MCF 10A (cell line): ENCODE measurements around the gene P2RX6. TPM values are rescaled to one million over a fixed set of nuclear protein-coding genes. Genes with fewer than 3 reads are reported as not detected.

Experiments used
- BruUV-seq: library from RNA; stranded (reverse); fragments of 400-500 nt; replicated peaks from 2 replicates; lab custom pipeline; 2021; lab: Mats Ljungman, UMichigan
- CTCF ChIA-PET: fragments of 300-600 bp; sonication (Branson Sonifier 250); formaldehyde crosslinking; extraction: SDS; loops from one replicate; lab custom pipeline; 2021; ENCODE audit warnings: antibody characterized with exemption, inconsistent platforms; lab: Yijun Ruan, JAX
- POLR2A ChIA-PET: fragments of 300-600, 350-650 bp; sonication (Branson Sonifier 250); formaldehyde crosslinking; extraction: SDS; loops from one replicate; lab custom pipeline; 2020; ENCODE audit warnings: antibody characterized with exemption, inconsistent platforms; lab: Yijun Ruan, JAX
- DNase-seq: peaks from one replicate; pipeline ENCODE4 v3.0.0-alpha.2; 2018; ENCODE audit not compliant: unreplicated experiment
- H3K27ac Mint-ChIP-seq: one replicate; pipeline ENCODE4 v1.8.0; 2022; ENCODE audit warnings: mild to moderate bottlenecking, low read depth, mixed read lengths; ENCODE audit not compliant: unreplicated experiment
- H3K27me3 Mint-ChIP-seq: one replicate; pipeline ENCODE4 v1.8.0; 2022; ENCODE audit warnings: mixed read lengths; ENCODE audit not compliant: insufficient read depth, unreplicated experiment
- H3K36me3 Mint-ChIP-seq: one replicate; pipeline ENCODE4 v1.8.0; 2022; ENCODE audit warnings: mild to moderate bottlenecking, moderate library complexity, mixed read lengths; ENCODE audit not compliant: insufficient read depth, unreplicated experiment
- H3K4me1 Mint-ChIP-seq: one replicate; pipeline ENCODE4 v1.8.0; 2022; ENCODE audit warnings: mixed read lengths; ENCODE audit not compliant: insufficient read depth, unreplicated experiment
- H3K4me3 Mint-ChIP-seq: one replicate; pipeline ENCODE4 v1.8.0; 2022; ENCODE audit warnings: mild to moderate bottlenecking, moderate library complexity, mixed read lengths; ENCODE audit not compliant: unreplicated experiment
- H3K9me3 Mint-ChIP-seq: one replicate; pipeline ENCODE4 v1.8.0; 2022; ENCODE audit warnings: mixed read lengths; ENCODE audit not compliant: unreplicated experiment
- intact Hi-C: fragments of 100-400 bp; cut with micrococcal nuclease; formaldehyde crosslinking; loops from 2 replicates; pipeline ENCODE4 v1.14.1; 2022
- total RNA-seq: library from RNA; stranded (reverse); gene quantifications from 2 replicates; pipeline ENCODE4 v1.2.3, GENCODE V29; 2022
- TF ChIP-seq, protein P1 (sequence below): fragments of 200-600 bp; IDR thresholded peaks from one replicate; pipeline ENCODE4 v1.8.0; 2022; ENCODE audit warnings: antibody characterized with exemption, mild to moderate bottlenecking; ENCODE audit not compliant: unreplicated experiment

Gene P2RX6
- total RNA-seq, 1 experiment from 2014 or later: 0.19 TPM

DNA sequence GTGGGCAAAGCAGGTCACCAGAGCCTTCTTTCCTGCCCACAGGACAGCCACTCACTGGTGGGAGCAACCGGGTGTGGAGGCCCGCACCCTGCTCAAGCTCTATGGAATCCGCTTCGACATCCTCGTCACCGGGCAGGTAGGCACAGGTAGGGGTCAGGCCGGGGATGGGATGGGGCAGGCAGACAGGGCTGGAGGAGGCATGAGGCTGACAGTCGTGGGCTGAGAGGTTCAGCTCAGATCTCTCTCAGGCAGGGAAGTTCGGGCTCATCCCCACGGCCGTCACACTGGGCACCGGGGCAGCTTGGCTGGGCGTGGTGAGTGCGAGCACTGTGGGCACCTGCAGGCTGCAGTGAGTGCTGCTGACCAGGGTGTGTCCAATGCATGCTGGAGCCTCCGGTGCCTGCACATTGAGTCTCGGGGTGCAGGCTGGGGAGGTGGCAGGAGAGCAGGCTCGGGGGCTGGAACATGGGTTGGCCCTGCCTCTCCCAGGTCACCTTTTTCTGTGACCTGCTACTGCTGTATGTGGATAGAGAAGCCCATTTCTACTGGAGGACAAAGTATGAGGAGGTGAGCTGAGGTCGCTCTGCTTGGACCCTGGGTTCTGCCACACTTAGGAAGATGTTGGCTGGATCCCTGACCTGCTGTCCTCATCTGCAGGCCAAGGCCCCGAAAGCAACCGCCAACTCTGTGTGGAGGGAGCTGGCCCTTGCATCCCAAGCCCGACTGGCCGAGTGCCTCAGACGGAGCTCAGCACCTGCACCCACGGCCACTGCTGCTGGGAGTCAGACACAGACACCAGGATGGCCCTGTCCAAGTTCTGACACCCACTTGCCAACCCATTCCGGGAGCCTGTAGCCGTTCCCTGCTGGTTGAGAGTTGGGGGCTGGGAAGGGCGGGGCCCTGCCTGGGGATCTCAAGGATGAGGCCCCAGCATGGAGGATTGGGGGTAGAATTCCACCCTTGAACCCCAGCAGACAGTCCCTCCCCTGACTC lies 11.1 kb downstream of the P2RX6 start:
- no peak overlapping the region for H3K27ac Mint-ChIP-seq
- no TSS peak for BruUV-seq
- no peaks in the 10 kb centered on the region for H3K9me3 Mint-ChIP-seq
- no peak for DNase-seq
- POLR2A ChIA-PET: interaction anchor here (1.8 to 2.4 kb wide), 2 partner anchors 11 kb away, joined by 7 to 13 read pairs; partner anchors contain the start of gene P2RX6
- no peaks in the 10 kb centered on the region for H3K36me3 Mint-ChIP-seq
- H3K4me3 Mint-ChIP-seq: no peak overlapping the region
- CTCF ChIA-PET: interaction anchor here (1.1 kb wide), 1 partner anchor 11 kb away, joined by 4 read pairs; the partner anchor contains the start of gene P2RX6
- peaks cover 7% of the 10 kb centered on the region for H3K4me1 Mint-ChIP-seq
- TF ChIP-seq, protein P1, sequence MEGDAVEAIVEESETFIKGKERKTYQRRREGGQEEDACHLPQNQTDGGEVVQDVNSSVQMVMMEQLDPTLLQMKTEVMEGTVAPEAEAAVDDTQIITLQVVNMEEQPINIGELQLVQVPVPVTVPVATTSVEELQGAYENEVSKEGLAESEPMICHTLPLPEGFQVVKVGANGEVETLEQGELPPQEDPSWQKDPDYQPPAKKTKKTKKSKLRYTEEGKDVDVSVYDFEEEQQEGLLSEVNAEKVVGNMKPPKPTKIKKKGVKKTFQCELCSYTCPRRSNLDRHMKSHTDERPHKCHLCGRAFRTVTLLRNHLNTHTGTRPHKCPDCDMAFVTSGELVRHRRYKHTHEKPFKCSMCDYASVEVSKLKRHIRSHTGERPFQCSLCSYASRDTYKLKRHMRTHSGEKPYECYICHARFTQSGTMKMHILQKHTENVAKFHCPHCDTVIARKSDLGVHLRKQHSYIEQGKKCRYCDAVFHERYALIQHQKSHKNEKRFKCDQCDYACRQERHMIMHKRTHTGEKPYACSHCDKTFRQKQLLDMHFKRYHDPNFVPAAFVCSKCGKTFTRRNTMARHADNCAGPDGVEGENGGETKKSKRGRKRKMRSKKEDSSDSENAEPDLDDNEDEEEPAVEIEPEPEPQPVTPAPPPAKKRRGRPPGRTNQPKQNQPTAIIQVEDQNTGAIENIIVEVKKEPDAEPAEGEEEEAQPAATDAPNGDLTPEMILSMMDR: no peak
- H3K27me3 Mint-ChIP-seq: no peaks in the 10 kb centered on the region
- intact Hi-C loops: no loop called here

DNA sequence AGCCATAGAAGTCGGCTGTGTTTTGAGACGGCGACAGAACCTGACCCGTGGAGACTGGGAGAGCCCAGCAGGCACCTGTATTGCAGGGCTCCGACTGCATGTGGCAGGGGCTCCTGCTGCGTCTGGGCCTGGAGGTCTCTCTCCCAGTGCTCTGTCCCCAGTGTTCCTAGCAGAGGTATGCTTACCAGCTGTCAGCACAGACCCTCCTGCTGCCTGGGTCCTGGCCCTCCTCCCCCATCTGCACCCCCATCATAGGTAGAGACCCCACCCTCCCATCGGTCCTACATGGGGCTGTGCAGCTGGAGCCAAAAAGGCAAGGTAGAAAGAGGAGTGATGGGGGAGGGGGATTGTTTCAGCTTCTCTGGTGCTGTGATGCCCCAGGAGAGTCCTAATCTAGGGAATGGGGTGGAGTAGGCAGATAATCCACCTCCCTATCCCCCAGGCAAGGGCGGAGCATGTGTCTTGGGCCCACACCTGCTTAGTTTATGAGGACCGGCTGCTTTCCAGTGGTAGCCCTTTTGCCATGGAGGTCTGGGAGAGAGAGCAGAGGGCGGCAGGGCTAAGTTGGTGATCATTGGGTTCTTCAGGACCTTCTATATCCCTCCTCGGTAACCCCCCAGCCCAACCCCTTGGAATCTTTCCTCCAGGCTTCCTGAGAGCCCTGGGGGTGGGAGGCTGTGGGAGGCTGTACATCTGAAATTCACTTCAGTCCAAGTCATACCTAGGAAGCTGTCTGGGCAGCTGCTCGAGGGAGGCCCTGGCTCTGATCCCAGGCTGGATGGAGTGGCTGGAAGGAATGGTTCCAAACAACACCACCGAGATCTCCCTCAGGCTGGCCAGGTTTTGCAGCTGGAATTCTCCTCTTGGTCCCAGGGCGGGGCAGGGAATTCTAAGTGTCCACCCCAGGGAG lies 12.1 kb downstream of the P2RX6 start:
- Mint-ChIP-seq H3K27ac (no peak overlapping the region), H3K4me1 (peaks cover 7% of the 10 kb centered on the region), H3K9me3 (no peaks in the 10 kb centered on the region), H3K27me3 (no peaks in the 10 kb centered on the region), H3K4me3 (no peak overlapping the region), H3K36me3 (no peaks in the 10 kb centered on the region)
- TF ChIP-seq, protein P1: no peak
- ChIA-PET CTCF (no interaction called here), POLR2A (interaction anchor here (1.0 to 2.4 kb wide), 6 partner anchors 9 to 77 kb away, joined by 3 to 13 read pairs (median 4); partner anchors contain the start of gene P2RX6)
- DNase-seq: peak; percentile 50
- BruUV-seq: no TSS peak
- intact Hi-C loops: no loop called here

DNA sequence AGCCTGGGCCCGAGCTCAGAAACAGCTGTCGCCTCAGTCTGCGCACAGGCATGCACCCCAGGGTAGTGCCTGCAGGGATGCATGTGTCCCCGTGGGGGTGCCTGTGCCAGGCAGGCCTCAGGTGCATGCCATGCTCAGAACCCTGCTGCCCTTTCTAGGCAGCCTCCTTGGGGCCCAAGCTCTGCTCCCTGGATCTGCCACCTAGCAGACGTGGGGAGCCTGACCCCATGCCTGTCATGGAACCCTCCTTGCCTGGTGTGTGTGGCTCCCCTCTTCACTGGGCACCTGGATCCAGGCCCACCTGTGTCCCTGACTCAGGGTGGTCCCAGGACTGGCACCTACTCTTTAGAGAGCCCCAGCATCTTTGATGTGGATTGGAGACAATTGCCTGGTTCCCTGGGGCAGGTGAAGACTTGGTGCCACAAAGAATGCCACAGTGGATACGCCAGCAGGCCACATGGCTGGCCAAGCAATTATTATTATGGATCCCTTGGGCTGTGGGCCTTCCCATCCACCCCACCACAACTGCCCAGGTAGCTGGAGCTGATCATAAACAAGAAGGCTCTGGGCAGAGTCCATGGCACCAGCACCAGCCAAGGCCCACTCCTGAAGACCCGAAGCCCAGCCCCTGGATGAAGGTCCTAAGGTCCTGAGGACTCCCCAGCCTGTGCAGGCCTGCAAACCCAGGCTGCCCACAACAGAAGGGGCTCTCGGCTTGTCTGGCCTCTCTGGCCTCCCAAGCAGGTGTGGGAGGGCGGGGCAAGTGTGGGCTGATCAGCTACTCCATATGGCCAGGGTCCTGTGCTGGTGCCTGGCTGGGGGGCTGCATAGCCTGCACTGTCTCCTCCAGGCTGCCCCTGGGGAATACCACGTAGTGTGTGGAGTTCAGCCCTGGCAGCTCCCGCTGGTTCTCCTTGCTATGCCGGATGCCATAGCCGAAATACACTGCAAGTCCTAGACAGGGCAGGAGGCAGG lies 13.6 kb downstream of the P2RX6 start:
- Mint-ChIP-seq H3K27ac (peak overlapping the region; percentile 49), H3K36me3 (no peaks in the 10 kb centered on the region), H3K9me3 (no peaks in the 10 kb centered on the region), H3K27me3 (no peaks in the 10 kb centered on the region), H3K4me3 (no peak overlapping the region), H3K4me1 (peaks cover 7% of the 10 kb centered on the region)
- ChIA-PET CTCF (interaction anchor here (0.6 kb wide), 1 partner anchor 22 kb away, joined by 3 read pairs; no protein-coding TSS in a partner anchor), POLR2A (interaction anchor here (0.7 to 1.4 kb wide), 5 partner anchors 9 to 251 kb away, joined by 3 read pairs; no protein-coding TSS in a partner anchor)
- no peak for DNase-seq
- intact Hi-C loops: no loop called here
- BruUV-seq: no TSS peak
- TF ChIP-seq, protein P1: no peak
